HepG2 (cell line): ENCODE measurements around the gene NINL. TPM values are rescaled to one million over a fixed set of nuclear protein-coding genes. Genes with fewer than 3 reads are reported as not detected.
A peak's percentile ranks its signal among the peaks of the same experiment; 100 is the strongest.

Source experiments
- ARID2 ChIP-seq: sonication (generic); formaldehyde crosslinking; IDR thresholded peaks from 2 replicates; pipeline ENCODE4 v1.8.1; 2022; ENCODE audit warnings: mild to moderate bottlenecking, missing genetic modification reagents, borderline replicate concordance
- E2F1 ChIP-seq: sonication (generic); formaldehyde crosslinking; IDR thresholded peaks from 2 replicates; pipeline ENCODE4 v1.5.0; 2020; ENCODE audit warnings: missing genetic modification reagents
- EZH2 ChIP-seq: conservative IDR thresholded peaks from 2 replicates; pipeline ENCODE4 v1.6.1; 2012; ENCODE audit warnings: mild to moderate bottlenecking, low read depth, low read length, moderate library complexity
- HNRNPK ChIP-seq: fragments of 200-400 bp; formaldehyde crosslinking; IDR thresholded peaks from 2 replicates; pipeline ENCODE4 v1.6.1; 2018; ENCODE audit warnings: low read length, low read depth, moderate library complexity, mild to moderate bottlenecking; ENCODE audit not compliant: poor library complexity, severe bottlenecking
- HNRNPUL1 ChIP-seq: fragments of 200-400 bp; formaldehyde crosslinking; IDR thresholded peaks from 2 replicates; pipeline ENCODE4 v1.6.1; 2017; ENCODE audit warnings: low read depth, mild to moderate bottlenecking, low read length, moderate library complexity
- IKZF5 ChIP-seq: IDR thresholded peaks from 2 replicates; pipeline ENCODE4 v1.6.1; 2018; ENCODE audit warnings: missing genetic modification reagents, mild to moderate bottlenecking, missing compliant biosample characterization
- ISL2 ChIP-seq: sonication (generic); formaldehyde crosslinking; IDR thresholded peaks from 2 replicates; pipeline ENCODE4 v1.5.0; 2020; ENCODE audit warnings: missing genetic modification reagents
- KDM5B ChIP-seq: sonication (generic); formaldehyde crosslinking; IDR thresholded peaks from 2 replicates; pipeline ENCODE4 v1.4.0; 2020; ENCODE audit warnings: missing genetic modification reagents, mild to moderate bottlenecking, borderline replicate concordance
- KLF15 ChIP-seq: sonication (generic); formaldehyde crosslinking; IDR thresholded peaks from 2 replicates; pipeline ENCODE4 v1.8.1; 2023; ENCODE audit warnings: borderline replicate concordance, mild to moderate bottlenecking, inconsistent platforms, missing genetic modification reagents, mixed read lengths
- MAZ ChIP-seq, 2 experiments: sonication (generic) in 1 of 2; formaldehyde crosslinking in 1 of 2; IDR thresholded peaks; 2 replicates each; pipeline versions ENCODE4 v1.5.0 to v1.6.1; 2012 to 2020; ENCODE audit warnings: low read depth in 2 of 2, mild to moderate bottlenecking in 2 of 2, borderline replicate concordance in 1 of 2, improper control_type of control experiment in 1 of 2, low read length in 1 of 2, missing genetic modification reagents in 1 of 2, moderate library complexity in 1 of 2
- NFIB ChIP-seq: sonication (generic); formaldehyde crosslinking; IDR thresholded peaks from 2 replicates; pipeline ENCODE4 v1.9.0; 2021; ENCODE audit warnings: missing genetic modification reagents, mild to moderate bottlenecking, borderline replicate concordance
- NKX3-1 ChIP-seq: sonication (generic); formaldehyde crosslinking; IDR thresholded peaks from 2 replicates; pipeline ENCODE4 v1.5.0; 2020; ENCODE audit warnings: missing genetic modification reagents
- POLR2AphosphoS2 ChIP-seq: IDR thresholded peaks from 2 replicates; pipeline ENCODE4 v1.6.1; 2011; ENCODE audit warnings: low read depth, low read length, improper control_type of control experiment
- SALL1 ChIP-seq: sonication (generic); formaldehyde crosslinking; IDR thresholded peaks from 2 replicates; pipeline ENCODE4 v1.8.0; 2022; ENCODE audit warnings: mild to moderate bottlenecking, missing genetic modification reagents
- TP53 ChIP-seq: sonication (generic); formaldehyde crosslinking; conservative IDR thresholded peaks from 2 replicates; pipeline ENCODE4 v1.4.0; 2020; ENCODE audit warnings: missing genetic modification reagents
- YY1 ChIP-seq: IDR thresholded peaks from 2 replicates; pipeline ENCODE4 v1.6.1; 2011; ENCODE audit warnings: low read length, low read depth, moderate library complexity, mild to moderate bottlenecking; ENCODE audit not compliant: insufficient read depth, insufficient replicate concordance
- ZNF329 ChIP-seq: sonication (generic); formaldehyde crosslinking; IDR thresholded peaks from 2 replicates; pipeline ENCODE4 v1.9.0; 2021; ENCODE audit warnings: low read depth, mild to moderate bottlenecking, missing genetic modification reagents
- ZNF44 ChIP-seq: sonication (generic); formaldehyde crosslinking; IDR thresholded peaks from 2 replicates; pipeline ENCODE4 v1.5.1; 2020; ENCODE audit warnings: mild to moderate bottlenecking, missing genetic modification reagents
- ZNF556 ChIP-seq: sonication (generic); formaldehyde crosslinking; IDR thresholded peaks from 2 replicates; pipeline ENCODE4 v1.4.0; 2020; ENCODE audit warnings: mild to moderate bottlenecking, missing genetic modification reagents, borderline replicate concordance
- ZNF672 ChIP-seq: sonication (generic); formaldehyde crosslinking; IDR thresholded peaks from 2 replicates; pipeline ENCODE4 v1.8.1; 2022; ENCODE audit warnings: missing genetic modification reagents
- ZNF703 ChIP-seq: sonication (generic); formaldehyde crosslinking; IDR thresholded peaks from 2 replicates; pipeline ENCODE4 v1.5.1; 2020; ENCODE audit warnings: missing genetic modification reagents, mild to moderate bottlenecking, moderate library complexity, borderline replicate concordance
- ZNF737 ChIP-seq: sonication (generic); formaldehyde crosslinking; IDR thresholded peaks from 2 replicates; pipeline ENCODE4 v1.5.0; 2020; ENCODE audit warnings: missing genetic modification reagents, mild to moderate bottlenecking, borderline replicate concordance
- ZXDC ChIP-seq: sonication (generic); formaldehyde crosslinking; IDR thresholded peaks from 2 replicates; pipeline ENCODE4 v1.5.0; 2020; ENCODE audit warnings: mild to moderate bottlenecking, missing genetic modification reagents
- polyA plus RNA-seq, 8 experiments: library from polyadenylated mRNA; depleted of rRNA in 3 of 8; stranded (reverse) in 7 of 8; unstranded in 1 of 8; fragments of >200 nt; fragmentation: Illumina TruSeq in 4 of 8; extraction: Trizol in 4 of 8; gene quantifications; 2 replicates each; pipeline versions ENCODE4 v1.2.1 to v1.2.3, GENCODE V29; 2011 to 2016; ENCODE audit warnings: low read depth in 4 of 8, missing spikeins in 1 of 8, mixed read lengths in 1 of 8; ENCODE audit not compliant: insufficient read depth in 1 of 8
- total RNA-seq, 5 experiments: library from RNA; depleted of rRNA; stranded (reverse); fragments of >200 nt; fragmentation: Illumina TruSeq; extraction: Trizol; gene quantifications; 2 replicates each; pipeline ENCODE4 v1.2.3, GENCODE V29; 2016; ENCODE audit warnings: low read depth in 1 of 5

The NINL gene
- total and polyA plus RNA-seq, 2 of the 13 experiments (the other 11 are each of a cell fraction or from before 2014, with no cell fraction given) = 32.3 to 34.3 TPM

GRCh38 chr20:25553819-25554296, 31.5 kb downstream of the NINL start (continued):
- TF ChIP-seq YY1 (no peak), HNRNPK (no peak), HNRNPUL1 (no peak), SALL1 (CRISPR knock-in tag) (peak; percentile 54; the same call in 1 of the 2 replicates), MAZ (IDR thresholded peaks at IDR 0.05; ENCODE audit: borderline replicate concordance, low read depth, low read length) (no peak), MAZ (CRISPR knock-in tag; IDR thresholded peaks at IDR 0.05; ENCODE audit: low read depth) (peak; percentile 15; the same call in 1 of the 2 replicates), TP53 (no peak), ZNF672 (CRISPR knock-in tag) (no peak), ARID2 (no peak), POLR2AphosphoS2 (no peak), ZNF329 (CRISPR knock-in tag) (no peak), ZNF703 (CRISPR knock-in tag) (no peak), ZNF556 (CRISPR knock-in tag) (no peak), ISL2 (CRISPR knock-in tag) (no peak), KDM5B (CRISPR knock-in tag) (peak; percentile 72; the same call in 1 of the 2 replicates), EZH2 (no peak), IKZF5 (peak; percentile 34; the same call in 1 of the 2 replicates), NKX3-1 (CRISPR knock-in tag) (no peak), ZNF44 (no peak), ZNF737 (CRISPR knock-in tag) (peak; percentile 64; the same call in 1 of the 2 replicates), KLF15 (CRISPR knock-in tag) (0 out of 2 replicates have a peak, but pooled peaks have one; percentile 66), E2F1 (CRISPR knock-in tag) (no peak), NFIB (CRISPR knock-in tag) (no peak), ZXDC (CRISPR knock-in tag) (no peak; the same call in 1 of the 2 replicates)
